ENCODE measurements around the gene KMT2E.

Gene KMT2E

GRCh38 chr7:105087981-105088380 is 74.0 kb downstream of the KMT2E start:
- no peaks in the 10 kb centered on the region for H3K27me3 ChIP-seq
- TF ChIP-seq CTCF (IDR thresholded peaks at IDR 0.05; ENCODE audit: low read depth, low read length) = no peak
- no peaks in the 10 kb centered on the region for H3K9me3 ChIP-seq
- H3K4me1 ChIP-seq = no peaks in the 10 kb centered on the region
- no peak for DNase-seq
- H3K36me3 ChIP-seq = peaks cover 83% of the 10 kb centered on the region
- no peak overlapping the region for H3K4me3 ChIP-seq (ENCODE audit: low read depth, low read length)

- peaks cover 84% of the 10 kb centered on the region for H3K36me3 ChIP-seq
- no peaks in the 10 kb centered on the region for H3K9me3 ChIP-seq
- TF ChIP-seq CTCF (IDR thresholded peaks at IDR 0.05; ENCODE audit: low read depth, low read length) = no peak
- H3K4me1 ChIP-seq = no peaks in the 10 kb centered on the region
- no peak overlapping the region for H3K4me3 ChIP-seq (ENCODE audit: low read depth, low read length)
- DNase-seq = no peak
- H3K27me3 ChIP-seq = no peaks in the 10 kb centered on the region
Measured at GRCh38 chr7:105088456-105088855, 74.5 kb downstream of the KMT2E start.

- DNase-seq = no peak
- H3K4me1 ChIP-seq = no peaks in the 10 kb centered on the region
- no peak for TF ChIP-seq CTCF (IDR thresholded peaks at IDR 0.05; ENCODE audit: low read depth, low read length)
- H3K9me3 ChIP-seq = no peaks in the 10 kb centered on the region
- H3K36me3 ChIP-seq = peaks cover 66% of the 10 kb centered on the region
- H3K27me3 ChIP-seq = no peaks in the 10 kb centered on the region
- H3K4me3 ChIP-seq (ENCODE audit: low read depth, low read length) = no peak overlapping the region
Measured at GRCh38 chr7:105094966-105095365, 81.0 kb downstream of the KMT2E start.

- Histone ChIP-seq H3K4me1 (no peaks in the 10 kb centered on the region), H3K36me3 (peaks cover 63% of the 10 kb centered on the region), H3K4me3 (ENCODE audit: low read depth, low read length) (no peak overlapping the region), H3K27me3 (no peaks in the 10 kb centered on the region), H3K9me3 (no peaks in the 10 kb centered on the region)
- DNase-seq = no peak
- TF ChIP-seq CTCF (IDR thresholded peaks at IDR 0.05; ENCODE audit: low read depth, low read length) = no peak
Measured at GRCh38 chr7:105096306-105096705, 82.3 kb downstream of the KMT2E start.

- no peaks in the 10 kb centered on the region for H3K9me3 ChIP-seq
- no peak overlapping the region for H3K4me3 ChIP-seq (ENCODE audit: low read depth, low read length)
- DNase-seq = no peak
- no peaks in the 10 kb centered on the region for H3K27me3 ChIP-seq
- H3K36me3 ChIP-seq = peaks cover 60% of the 10 kb centered on the region
- no peak for TF ChIP-seq CTCF (IDR thresholded peaks at IDR 0.05; ENCODE audit: low read depth, low read length)
- no peaks in the 10 kb centered on the region for H3K4me1 ChIP-seq
Measured at GRCh38 chr7:105097619-105098018, 83.6 kb downstream of the KMT2E start.

- no peak for DNase-seq
- H3K9me3 ChIP-seq = no peaks in the 10 kb centered on the region
- no peaks in the 10 kb centered on the region for H3K27me3 ChIP-seq
- H3K4me1 ChIP-seq = no peaks in the 10 kb centered on the region
- TF ChIP-seq CTCF (IDR thresholded peaks at IDR 0.05; ENCODE audit: low read depth, low read length) = no peak
- H3K36me3 ChIP-seq = peaks cover 57% of the 10 kb centered on the region
- H3K4me3 ChIP-seq (ENCODE audit: low read depth, low read length) = no peak overlapping the region
Measured at GRCh38 chr7:105098863-105099515, 85.0 kb downstream of the KMT2E start.
